GM20431 (cell line): ENCODE data around the gene CHKB.

Source experiments
- in situ Hi-C: fragments of 300-500 bp; cut with MseI, MboI; formaldehyde crosslinking; loops from one replicate; pipeline ENCODE4 v1.15.0; 2020; ENCODE audit warnings: low sequenced_read_pairs; ENCODE audit not compliant: unreplicated experiment

Gene CHKB

DNA sequence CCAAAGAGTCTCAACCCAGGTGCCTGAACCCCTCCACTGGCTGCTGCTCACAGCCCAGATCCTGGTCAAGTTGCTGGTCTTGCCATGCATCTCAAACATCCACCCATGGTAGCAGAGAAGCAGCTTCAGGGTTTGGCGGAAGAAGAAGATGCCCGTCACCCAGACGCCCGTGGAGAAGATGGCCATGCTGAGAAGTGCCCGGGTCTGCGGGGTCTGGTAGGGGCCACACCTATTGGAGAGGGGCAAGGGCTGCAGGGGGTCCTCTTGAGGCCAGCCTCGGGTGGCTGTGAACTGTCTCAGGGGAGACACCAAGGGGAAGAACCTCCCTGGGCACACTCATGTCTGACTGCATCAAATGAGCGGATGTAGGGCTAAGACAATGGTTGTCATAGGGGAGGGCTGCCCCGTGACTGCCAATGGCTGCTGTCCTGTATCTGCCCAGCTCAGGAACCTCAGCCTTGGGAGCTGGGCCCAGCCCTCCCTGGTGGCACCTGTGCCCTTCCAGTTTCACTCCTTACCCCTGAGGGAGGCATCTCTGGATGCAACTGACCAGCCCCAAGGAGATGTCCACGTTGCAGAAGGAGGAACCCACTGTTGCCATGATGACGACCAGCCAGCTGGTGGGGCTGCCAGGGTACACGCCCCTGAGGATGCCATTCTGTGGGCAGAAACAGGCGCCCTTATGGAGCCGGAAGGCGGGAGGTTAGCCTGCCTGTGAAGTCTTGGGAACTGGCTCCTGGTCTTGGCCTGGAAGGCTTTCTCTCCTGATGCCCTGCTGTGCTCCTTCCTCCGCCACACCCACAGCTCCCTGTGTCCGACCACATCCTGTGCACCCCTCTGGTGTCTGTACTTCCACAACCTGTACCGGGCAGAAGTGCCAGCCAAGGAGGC lies 5.6 kb downstream of the CHKB start:
- in situ Hi-C loops, result no loop called here

DNA sequence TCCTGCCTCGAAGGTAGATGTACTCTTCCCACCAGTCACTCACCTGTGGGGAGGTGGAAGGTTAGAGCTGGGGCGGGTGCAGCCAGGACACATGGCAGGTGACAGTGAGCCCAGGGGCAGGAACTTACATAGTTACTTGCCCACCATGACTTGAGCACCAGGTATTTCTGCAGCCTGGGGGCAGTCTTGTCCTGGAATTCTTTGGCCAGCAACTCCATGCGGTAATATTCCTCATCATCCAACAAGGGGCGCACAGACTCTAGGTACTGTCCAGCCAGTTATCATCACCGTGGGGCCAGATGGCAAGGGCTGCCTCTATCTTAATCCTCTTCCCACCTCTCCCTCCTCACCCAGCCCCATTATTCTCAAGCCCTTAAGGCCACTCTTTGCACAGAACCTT lies 6.6 kb downstream of the CHKB start:
- in situ Hi-C loops, result no loop called here

DNA sequence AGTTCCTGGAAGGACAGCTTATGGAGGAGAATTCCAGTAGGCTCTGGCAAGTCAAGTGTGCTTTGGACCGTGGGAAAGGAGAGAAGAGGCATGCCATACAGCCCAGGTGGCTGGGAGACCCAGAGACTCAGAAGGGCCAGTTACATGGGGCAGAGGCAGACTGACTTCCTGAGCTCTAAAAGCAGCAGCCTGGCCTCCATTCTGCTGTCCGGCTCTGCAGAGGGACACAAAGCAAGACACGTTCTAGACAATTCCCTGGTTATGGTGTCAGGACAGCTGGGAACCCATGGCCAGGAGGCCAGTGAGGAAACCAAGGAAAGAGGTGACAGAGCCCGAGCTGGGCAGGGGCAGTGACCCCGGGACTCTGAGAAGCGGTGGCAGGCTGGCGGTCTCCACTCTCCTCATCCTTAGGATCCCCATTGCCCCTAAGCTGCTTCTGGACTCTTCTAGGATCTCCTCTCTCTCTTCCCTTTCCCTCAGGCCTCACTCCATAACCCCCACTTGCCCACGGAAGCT lies 7.2 kb downstream of the CHKB start:
- in situ Hi-C loops, result no loop called here

DNA sequence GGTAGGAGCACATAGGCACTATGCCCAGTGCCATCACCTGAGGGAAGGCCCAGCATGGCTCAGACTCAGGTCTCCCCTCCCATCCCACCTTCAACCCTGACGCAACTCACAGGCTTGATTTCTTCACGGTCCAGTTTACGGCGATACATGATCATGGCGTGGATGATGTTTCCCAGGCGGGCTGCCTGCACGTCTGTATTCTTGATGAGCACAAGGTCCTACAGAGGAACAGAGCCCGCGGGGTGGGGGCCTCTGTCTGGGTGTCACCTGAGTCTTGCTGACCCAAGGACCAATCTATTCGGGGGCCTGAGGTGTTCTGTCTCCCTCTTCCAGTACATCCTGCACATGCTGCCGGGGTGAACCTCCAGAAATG lies 8.3 kb downstream of the CHKB start:
- in situ Hi-C loops, result no loop called here

DNA sequence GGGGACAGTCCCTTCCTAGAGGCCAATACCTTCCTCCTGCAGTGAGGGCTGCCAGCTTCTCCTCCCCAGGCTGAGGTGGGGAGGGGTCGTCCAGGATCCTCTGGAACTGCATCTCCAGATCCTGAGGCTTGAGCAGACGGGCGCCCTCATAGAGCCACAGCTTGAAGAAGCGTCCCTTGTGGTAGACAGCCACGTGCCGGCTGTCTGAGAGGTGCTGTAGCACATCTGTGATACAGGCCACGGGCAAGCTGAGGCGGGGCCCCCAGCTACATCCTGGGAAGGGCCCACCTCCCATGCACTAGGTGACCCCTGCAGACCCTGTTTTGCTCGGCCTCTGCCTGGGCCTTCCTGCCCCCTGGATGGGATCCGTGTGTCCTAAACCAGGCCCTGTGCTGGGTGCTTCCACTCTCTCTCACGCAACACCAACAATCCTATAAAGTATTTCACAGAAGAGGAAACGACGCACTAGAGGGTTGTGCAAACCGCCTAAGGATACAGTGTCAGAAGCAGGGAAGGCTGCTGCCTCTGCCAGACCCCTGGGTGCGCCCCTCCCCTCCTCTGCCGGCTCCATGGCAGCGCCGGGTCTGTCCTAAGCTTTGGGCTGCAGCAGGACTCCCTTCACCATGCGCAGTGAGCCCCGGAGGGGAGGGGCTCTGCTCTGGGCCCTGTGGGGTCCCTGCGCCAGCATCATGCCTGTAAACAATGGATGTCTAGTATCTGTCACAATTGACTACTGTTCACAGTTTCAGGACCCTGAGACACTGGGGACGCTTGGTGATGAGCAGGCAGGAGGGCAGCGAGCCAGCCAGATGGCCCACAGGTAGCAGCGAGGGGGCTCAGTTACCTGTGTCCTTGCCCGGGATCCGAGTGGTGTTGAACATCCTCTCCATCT lies 8.9 kb downstream of the CHKB start:
- in situ Hi-C loops, result no loop called here

DNA sequence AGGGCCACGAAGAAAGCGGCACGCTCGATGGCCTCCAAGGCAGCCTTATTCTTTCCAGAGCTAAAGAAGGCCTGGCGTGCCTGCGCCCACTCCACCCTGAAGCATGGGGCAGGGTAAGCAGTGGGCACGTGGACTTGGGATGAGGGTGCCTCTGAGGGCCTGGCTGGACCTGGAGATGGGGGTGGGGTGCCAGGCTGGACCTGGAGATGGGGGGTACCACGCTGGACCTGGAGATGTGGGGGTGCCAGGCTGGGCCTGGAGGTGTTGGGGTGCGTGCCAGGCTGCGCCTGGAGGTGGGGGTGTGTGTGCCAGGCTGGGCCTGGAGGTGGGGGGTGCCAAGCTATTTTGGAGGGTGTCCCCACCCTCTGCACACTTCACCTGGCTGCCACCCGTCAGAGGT lies 9.7 kb downstream of the CHKB start:
- in situ Hi-C loops, result no loop called here

DNA sequence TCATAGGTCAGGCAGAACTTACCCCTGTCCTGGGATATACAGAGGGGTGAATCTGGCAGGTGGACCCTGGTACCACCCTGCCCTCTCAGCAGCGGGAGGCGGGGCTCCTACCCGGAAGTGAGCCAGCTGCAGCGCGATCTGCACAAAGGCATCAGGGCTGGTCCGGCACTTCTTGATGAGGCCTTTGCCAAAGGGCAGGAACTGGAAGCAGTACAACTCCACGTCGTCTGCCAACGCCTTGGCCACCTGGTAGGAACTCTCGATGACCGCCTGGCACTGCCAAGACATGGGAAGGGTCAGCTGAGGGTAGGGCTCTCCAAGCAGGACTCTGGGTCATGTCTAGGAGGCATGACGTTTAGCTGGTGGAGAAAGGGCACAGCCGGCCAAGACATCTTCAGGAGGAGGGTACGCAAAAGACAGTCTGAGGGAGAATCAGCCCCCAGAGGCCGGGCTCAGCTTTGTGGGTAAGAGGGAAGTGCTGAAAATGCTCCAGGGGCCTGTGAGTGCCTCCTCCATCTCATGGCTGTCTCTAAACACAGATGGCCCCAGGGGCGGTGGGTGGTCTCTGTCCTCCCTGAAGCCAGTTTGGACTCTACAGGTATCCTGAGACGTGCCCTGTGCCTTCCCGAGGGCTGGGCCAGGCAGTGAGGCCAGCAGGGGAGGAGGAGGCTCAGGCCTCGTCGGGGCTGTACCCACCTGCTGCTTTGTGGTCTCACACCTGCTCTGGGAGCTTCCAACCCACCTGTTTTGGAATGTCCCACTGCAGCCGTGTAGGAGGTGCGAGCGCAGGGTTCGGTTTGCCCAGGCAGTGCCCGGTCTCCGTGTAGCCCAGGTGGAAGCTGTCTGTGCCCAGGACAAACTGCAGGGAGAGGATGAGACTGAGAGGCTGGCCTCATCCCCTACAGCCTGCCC lies 11.1 kb downstream of the CHKB start:
- in situ Hi-C loops, result no loop called here

DNA sequence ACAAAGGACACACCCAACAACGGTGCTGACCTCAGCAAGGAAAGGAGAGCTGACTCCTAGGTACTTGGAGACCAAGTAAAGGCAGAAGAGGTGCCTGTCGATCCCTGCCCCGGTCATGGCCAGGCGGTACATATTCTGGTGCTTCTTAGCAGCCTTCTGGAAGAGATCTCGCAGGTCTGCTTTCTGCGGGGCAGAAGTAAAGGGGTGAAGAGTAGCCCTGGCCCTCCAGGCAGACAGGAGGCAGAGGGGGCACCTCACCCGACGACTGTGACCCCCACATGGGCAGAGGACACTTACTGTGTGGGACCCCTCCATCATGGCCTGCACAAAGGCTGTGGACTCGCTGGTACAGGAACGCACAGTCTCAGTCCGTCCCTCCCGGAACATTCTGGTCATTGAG lies 11.8 kb downstream of the CHKB start:
- in situ Hi-C loops, result no loop called here

DNA sequence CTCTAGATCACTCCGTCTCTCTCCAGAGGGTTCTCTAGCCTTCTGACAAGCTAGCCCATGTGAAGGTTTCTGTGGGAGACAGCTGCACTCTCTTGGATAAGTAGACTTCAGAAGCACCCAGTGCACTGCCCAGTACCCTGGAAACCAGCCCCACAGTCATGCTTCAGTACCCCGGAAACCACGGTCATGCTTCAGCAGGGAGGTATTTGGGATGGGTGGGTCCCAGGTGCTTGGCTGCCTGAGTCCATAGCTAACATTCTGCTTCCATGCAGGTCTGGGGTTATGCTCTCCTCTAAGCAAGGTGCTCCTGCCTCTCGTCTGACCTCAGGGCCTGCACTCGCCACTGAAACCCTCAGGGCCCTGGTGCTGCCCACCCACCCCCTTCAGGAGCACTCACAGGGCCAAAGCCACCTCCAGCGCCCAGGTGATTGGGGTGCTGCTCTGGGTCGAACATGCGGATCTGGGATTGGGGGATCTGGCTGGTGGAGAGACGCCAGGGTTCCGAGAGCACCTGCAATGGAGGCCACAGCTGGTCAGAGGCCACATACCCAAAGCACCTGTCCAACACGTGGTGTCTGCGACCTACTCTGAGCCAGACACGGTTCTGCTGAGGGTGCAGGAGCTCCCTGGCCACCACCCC lies 12.6 kb downstream of the CHKB start:
- in situ Hi-C loops, result no loop called here

DNA sequence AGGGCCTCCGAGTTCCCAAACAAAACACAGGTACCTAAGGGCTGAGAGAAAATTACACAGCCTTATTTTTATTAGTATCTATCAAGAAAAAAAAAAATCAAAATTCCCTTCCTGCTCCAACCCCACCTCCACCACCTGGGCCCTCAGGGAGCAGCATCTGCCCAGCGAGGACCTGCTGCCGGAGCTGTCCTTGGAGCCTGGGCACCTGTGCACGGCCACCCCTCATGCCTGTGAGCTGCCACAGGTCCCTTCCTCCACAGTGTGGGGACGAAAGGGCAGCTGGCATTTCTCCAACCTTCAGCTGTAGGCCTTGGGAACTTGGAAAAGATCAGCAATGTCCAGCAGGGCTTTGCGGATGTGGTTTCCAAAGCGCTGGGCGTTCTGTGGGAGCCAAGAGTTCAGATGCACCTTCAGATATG lies 13.6 kb downstream of the CHKB start:
- in situ Hi-C loops, result no loop called here

DNA sequence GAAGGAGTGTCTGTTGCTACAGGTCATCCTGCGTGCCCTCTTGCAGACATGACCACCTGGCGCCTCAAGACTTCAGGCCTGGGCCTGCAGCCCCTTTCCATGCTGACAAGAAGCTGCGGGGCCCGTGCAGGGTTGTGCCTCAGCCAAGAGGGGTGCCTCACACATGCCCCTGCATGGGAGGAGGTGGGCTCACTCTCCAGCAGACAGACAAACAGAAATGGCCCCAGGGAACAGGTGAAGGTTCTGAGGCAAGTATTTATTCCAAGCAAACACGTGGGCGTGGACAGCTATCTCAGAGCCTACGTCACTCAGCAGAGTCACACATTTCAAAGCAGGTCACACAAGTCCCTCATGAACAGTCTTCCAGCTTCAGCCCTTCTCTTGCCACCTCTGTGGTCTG lies 14.0 kb downstream of the CHKB start:
- in situ Hi-C loops, result no loop called here

DNA sequence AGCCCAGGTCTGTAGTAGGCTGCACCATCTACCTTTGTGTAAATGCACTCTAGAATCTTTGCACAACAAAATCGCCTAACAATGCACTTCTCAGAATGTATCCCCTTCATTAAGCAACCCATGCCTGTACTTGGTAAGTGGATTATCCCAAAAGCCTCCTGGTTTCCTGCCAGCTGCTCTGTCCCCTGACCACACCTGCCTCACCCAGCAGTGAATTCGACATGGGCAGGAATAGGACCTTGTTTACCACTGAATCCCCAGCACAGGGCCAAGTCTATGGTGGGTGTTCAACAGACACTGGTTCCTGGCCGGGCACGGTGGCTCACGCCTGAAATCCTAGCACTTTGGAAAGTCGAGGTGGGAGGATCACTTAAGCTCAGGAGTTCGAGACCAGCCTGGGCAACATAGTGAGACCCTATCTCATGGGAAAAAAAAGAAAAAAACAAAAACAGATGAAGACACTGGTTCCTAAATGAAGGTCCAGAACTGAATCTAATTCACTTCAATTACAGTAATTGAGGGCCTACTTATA lies 14.9 kb downstream of the CHKB start:
- in situ Hi-C loops, result no loop called here

DNA sequence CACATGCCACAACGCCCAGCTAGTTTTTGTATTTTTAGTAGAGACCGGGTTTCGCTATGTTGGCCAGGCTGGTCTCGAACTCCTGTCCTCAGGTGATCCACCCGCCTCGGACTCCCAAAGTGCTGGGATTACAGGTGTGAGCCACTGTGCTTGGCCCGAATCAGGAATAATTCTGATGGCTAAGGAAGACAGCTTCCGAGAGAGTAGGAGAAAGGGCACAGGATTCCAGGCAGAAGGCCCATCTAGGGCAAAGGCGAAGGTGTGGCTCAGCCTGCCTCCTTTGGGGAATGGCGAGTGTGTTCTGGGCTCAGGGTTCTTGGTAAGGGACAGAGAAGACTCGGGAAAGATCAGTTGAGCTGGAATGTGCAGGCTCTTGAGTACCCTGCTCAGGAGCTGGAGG lies 18.4 kb downstream of the CHKB start:
- in situ Hi-C loops, result no loop called here

DNA sequence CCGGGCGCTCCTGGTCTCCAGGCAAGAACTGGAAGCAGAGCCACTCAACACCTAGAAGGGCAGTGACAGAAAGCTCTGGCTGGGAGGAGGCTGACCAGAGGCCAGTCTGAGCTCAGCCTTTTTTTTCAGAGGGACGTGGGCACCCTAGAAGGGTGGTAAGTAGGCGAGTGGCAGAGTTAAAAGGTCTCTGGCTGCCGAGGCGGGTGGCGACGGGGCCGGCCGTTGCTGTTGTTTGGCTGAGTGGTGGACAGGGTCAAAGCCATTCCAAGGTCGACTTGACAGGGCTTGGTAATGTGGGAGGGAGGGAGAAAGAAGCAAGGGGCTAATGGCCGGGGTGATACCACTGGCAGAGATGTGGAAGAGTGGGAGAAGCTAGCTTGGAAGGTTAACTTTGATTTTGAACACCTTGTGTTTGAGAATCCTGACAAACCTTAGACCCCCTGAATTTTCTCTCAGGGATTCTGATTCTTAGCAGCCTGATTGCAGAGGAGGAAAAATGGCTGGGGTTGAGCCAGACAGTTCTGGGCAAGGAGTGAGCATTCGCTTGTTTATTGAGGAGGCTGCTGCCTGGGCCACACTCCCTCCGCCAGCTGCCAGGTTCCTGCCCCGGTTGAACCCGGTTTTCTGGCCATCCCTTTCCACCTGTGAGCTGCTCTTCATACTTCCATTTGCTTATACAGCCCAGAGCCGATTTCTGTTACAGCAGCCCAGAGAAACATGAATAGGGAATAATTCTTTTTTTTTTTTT lies 19.1 kb downstream of the CHKB start:
- in situ Hi-C loops, result no loop called here

DNA sequence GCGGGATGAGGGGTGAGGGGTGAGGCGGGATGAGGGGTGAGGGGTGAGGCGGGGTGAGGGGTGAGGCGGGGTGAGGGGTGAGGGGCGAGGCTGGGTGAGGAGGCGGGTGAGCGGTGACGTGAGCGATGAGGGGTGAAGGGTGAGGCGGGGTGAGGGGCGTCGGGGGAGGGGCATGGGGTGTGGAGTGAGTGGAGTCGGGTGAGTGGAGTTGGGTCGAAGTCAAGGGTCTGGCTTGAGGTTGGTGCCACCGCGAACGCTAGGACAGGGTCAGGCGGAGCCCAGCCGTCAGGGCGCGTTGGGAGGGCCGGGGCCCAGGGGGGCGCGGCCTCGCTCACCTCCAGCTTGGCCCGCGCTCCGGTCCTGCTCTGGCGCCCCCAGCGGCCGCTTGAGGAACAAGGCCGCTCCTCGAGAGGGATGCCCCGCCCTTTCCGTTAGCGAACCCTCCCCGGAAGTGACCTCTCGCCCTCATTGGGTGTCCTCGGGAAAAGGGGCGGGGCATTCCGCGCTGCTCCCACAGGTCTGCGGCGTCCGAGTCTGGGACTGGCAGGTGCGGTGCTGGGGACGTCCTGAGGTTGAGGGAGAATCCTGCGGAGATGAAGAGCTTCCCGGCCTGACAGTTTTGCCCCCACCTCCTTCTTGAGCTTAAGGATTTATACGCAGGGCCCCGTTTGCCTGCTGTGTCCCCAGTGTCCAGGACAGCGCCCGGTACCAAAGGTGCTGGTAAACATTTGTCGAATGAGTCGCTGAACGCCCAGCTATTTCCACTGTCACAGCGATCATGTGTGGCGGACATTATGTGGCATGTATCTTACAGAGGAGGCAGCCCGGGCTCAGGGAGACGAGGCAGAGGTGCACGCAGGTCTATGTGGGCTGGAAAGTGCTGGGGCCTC lies 19.9 kb downstream of the CHKB start, which contains the start of gene SYCE3:
SYCE3 (minus strand) TSS at position 397 of the 890 bp plus-strand sequence. CDS start 6,514 bp downstream, outside the sequence.
- in situ Hi-C loops, result no loop called here

DNA sequence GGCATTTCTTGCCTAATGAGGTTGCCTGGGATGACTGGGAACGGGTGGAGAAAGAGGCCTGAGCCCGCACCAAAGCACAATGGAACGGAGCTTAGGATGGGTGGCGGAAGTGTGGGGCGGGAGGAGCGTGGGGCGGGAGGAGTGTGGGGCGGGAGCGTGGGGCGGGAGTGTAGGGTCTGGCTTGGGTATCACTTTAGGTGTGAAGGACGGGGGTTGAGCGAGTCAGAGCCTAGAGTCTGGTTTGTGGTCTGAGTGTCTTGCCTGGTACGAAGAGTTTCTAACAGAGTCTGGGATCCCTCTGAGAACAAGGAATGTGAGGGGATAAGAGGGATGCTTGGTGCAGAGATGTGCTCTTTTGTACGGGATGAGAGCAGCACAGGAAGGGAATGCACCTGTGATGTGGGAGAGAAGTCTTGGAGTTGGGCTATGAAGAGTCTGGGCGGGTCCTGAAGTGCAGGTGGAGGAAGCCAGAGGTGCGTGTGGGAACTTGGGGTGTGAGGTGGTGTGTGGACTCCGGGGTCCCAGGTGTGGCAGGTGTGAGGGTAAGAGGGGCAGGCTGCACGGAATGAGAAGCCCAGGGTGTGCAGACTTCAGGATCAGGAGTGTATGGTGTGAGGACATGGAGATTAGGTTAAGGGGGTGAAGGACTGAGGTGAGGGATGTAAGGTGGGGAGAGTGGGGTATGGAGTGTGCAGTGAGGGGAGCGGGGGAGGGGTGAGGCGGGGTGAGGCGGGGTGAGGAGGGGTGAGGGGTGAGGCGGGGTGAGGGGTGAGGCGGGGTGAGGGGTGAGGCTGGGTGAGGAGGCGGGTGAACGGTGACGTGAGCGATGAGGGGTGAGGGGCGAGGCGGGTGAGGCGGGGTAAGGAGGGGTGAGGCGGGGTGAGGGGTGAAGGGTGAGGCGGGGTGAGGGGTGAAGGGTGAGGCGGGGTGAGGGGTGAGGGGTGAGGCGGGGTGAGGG lies 21.0 kb downstream of the CHKB start:
- in situ Hi-C loops, result no loop called here
